Liver (tissue), 3 donors: ENCODE data around the gene CROT.

Experiments used
- CTCF ChIP-seq: fragments of 150-350 bp; IDR thresholded peaks from 2 replicates; pipeline ENCODE4 v1.5.1; 2017; ENCODE audit warnings: improper control_type of control experiment, low read depth, low read length; ENCODE audit not compliant: missing input control
- JUND ChIP-seq, 2 donors: IDR thresholded peaks; 2 replicates each; pipeline ENCODE4 v1.6.1; 2016; ENCODE audit warnings: antibody characterized with exemption in 2 of 2
- MAX ChIP-seq: IDR thresholded peaks from 2 replicates; pipeline ENCODE4 v1.6.1; 2016; ENCODE audit warnings: antibody characterized with exemption
- donor health status: healthy.
- donor health status: healthy.

- TF ChIP-seq JUND (IDR thresholded peaks at IDR 0.05) (no peak), CTCF (no peak), MAX (no peak)
Measured at GRCh38 chr7:87330942-87331341, 14.5 kb upstream of the CROT start.
